Mesenchymal stem cell (in vitro differentiated cells and primary cell): ENCODE measurements around the gene ENO1.
"Not testable (repeated sequence)": the region's sequence is repeated elsewhere in the genome, so short reads cannot be mapped to it uniquely, and the experiment has no call there.

Experiments used
- DNase-seq: peaks from one replicate; pipeline ENCODE4 v3.0.0-alpha.2; 2013
- H2AFZ ChIP-seq: one replicate; pipeline ENCODE4 v1.6.1; 2013; ENCODE audit warnings: low read depth, mild to moderate bottlenecking, control low read depth, inconsistent platforms, low read length, moderate library complexity
- H2AK5ac ChIP-seq: 2 replicates; pipeline ENCODE4 v1.6.1; 2013; ENCODE audit warnings: low read length, moderate library complexity, mild to moderate bottlenecking, inconsistent platforms; ENCODE audit not compliant: severe bottlenecking
- H2BK120ac ChIP-seq: one replicate; pipeline ENCODE4 v1.6.1; 2013; ENCODE audit warnings: low read depth, mild to moderate bottlenecking, inconsistent platforms, low read length, moderate library complexity
- H2BK12ac ChIP-seq, 2 experiments: one replicate each; pipeline ENCODE4 v1.6.1; 2013; ENCODE audit warnings: inconsistent platforms in 2 of 2, low read length in 2 of 2, mild to moderate bottlenecking in 2 of 2, moderate library complexity in 2 of 2, control low read depth in 1 of 2
- H2BK15ac ChIP-seq: one replicate; pipeline ENCODE4 v1.6.1; 2013; ENCODE audit warnings: mild to moderate bottlenecking, low read depth, inconsistent platforms; ENCODE audit not compliant: poor library complexity, severe bottlenecking
- H2BK5ac ChIP-seq: 2 replicates; pipeline ENCODE4 v1.6.1; 2013; ENCODE audit warnings: low read depth, mild to moderate bottlenecking, low read length, control low read depth, inconsistent platforms; ENCODE audit not compliant: poor library complexity, severe bottlenecking
- H3K14ac ChIP-seq, 2 experiments: one replicate each; pipeline ENCODE4 v1.6.1; 2013; ENCODE audit warnings: inconsistent platforms in 2 of 2, low read length in 2 of 2, control low read depth in 1 of 2, mild to moderate bottlenecking in 1 of 2, moderate library complexity in 1 of 2
- H3K18ac ChIP-seq, 2 experiments: one replicate each; pipeline ENCODE4 v1.6.1; 2013; ENCODE audit warnings: inconsistent platforms in 2 of 2, low read length in 2 of 2, control low read depth in 1 of 2, low read depth in 1 of 2, mild to moderate bottlenecking in 1 of 2
- H3K23ac ChIP-seq, 2 experiments: one replicate each; pipeline ENCODE4 v1.6.1; 2013; ENCODE audit warnings: inconsistent platforms in 2 of 2, low read length in 2 of 2, mild to moderate bottlenecking in 2 of 2, moderate library complexity in 2 of 2, control low read depth in 1 of 2
- H3K27ac ChIP-seq: 2 replicates; pipeline ENCODE4 v1.5.1; 2013; ENCODE audit warnings: mild to moderate bottlenecking, moderate library complexity, low read length, control low read depth, inconsistent platforms; ENCODE audit not compliant: poor library complexity, severe bottlenecking
- H3K27me3 ChIP-seq, 2 experiments: 2 replicates each; pipeline versions ENCODE4 v1.6.1 to v1.7.0; 2013; ENCODE audit warnings: low read length in 2 of 2, mild to moderate bottlenecking in 2 of 2, moderate library complexity in 2 of 2, control low read depth in 1 of 2, inconsistent platforms in 1 of 2; ENCODE audit not compliant: control insufficient read depth in 1 of 2, insufficient read depth in 1 of 2
- H3K36me3 ChIP-seq, 2 experiments: 2 replicates each; pipeline versions ENCODE4 v1.6.1 to v1.7.0; 2013; ENCODE audit warnings: low read length in 2 of 2, control low read depth in 1 of 2, inconsistent platforms in 1 of 2, low read depth in 1 of 2, mild to moderate bottlenecking in 1 of 2; ENCODE audit not compliant: insufficient read depth in 2 of 2, control insufficient read depth in 1 of 2
- H3K4ac ChIP-seq, 2 experiments: one replicate each; pipeline ENCODE4 v1.6.1; 2013; ENCODE audit warnings: inconsistent platforms in 2 of 2, low read length in 2 of 2, mild to moderate bottlenecking in 2 of 2, moderate library complexity in 2 of 2, control low read depth in 1 of 2, low read depth in 1 of 2
- H3K4me1 ChIP-seq: 2 replicates; pipeline ENCODE4 v1.6.1; 2013; ENCODE audit warnings: low read depth, low read length, control low read depth; ENCODE audit not compliant: control insufficient read depth, insufficient read depth
- H3K4me2 ChIP-seq: 2 replicates; pipeline ENCODE4 v1.6.1; 2013; ENCODE audit warnings: low read length, mild to moderate bottlenecking, inconsistent platforms; ENCODE audit not compliant: poor library complexity, severe bottlenecking
- H3K4me3 ChIP-seq, 2 experiments: 2 replicates each; pipeline versions ENCODE4 v1.5.1 to v1.7.0; 2013; ENCODE audit warnings: low read length in 2 of 2, mild to moderate bottlenecking in 2 of 2, control low read depth in 1 of 2, low read depth in 1 of 2; ENCODE audit not compliant: insufficient read depth in 1 of 2
- H3K79me1 ChIP-seq: replicated peaks from 2 replicates; pipeline ENCODE4 v1.6.1; 2013; ENCODE audit warnings: mild to moderate bottlenecking, control low read depth, low read length, inconsistent platforms; ENCODE audit not compliant: poor library complexity, severe bottlenecking
- H3K9ac ChIP-seq: 2 replicates; pipeline ENCODE4 v1.7.0; 2013; ENCODE audit warnings: mild to moderate bottlenecking, low read length, moderate library complexity
- H3K9me3 ChIP-seq: 2 replicates; pipeline ENCODE4 v1.7.0; 2013; ENCODE audit warnings: mild to moderate bottlenecking, low read length; ENCODE audit not compliant: control insufficient read depth
- H4K8ac ChIP-seq: one replicate; pipeline ENCODE4 v1.6.1; 2013; ENCODE audit warnings: inconsistent platforms, mild to moderate bottlenecking, low read length, moderate library complexity
- H4K91ac ChIP-seq: one replicate; pipeline ENCODE4 v1.6.1; 2013; ENCODE audit warnings: mild to moderate bottlenecking, low read length, inconsistent platforms
- WGBS: methylation state at CpG from one replicate; pipeline ENCODE4 v1.1.7; 2013; ENCODE audit warnings: mixed read lengths; 5-methylcytosine and 5-hydroxymethylcytosine counted together

Gene ENO1

DNA sequence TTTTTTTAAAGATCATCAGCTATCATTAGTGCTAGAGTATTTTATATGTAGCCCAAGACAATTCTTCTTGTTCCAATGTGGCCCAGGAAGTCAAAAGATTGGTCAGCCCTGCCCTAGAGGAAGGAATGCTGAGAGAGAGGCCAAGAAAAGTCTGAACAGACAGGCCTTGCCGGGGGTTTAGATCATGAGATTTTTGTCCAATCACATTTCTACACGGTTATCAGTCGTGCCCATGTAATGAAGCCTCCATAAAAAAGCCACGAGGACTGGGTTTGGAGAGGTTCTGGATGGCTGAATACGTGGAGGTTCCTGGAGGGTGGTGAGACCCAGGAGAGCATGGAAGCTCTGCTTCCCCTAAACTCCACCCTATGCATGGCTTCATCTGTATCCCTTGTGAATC is 24.3 kb upstream of the ENO1 start:
- H3K4ac ChIP-seq, result no peak overlapping the region
- no peak overlapping the region for H3K9ac ChIP-seq
- H3K9me3 ChIP-seq, result peaks cover 4% of the 10 kb centered on the region
- DNase-seq, result no peak
- H3K14ac ChIP-seq, result no peak overlapping the region
- H3K23ac ChIP-seq, result no peak overlapping the region
- H2BK5ac ChIP-seq, result no peak overlapping the region
- peak overlapping the region in 1 of 2 experiments; percentile 49 for H2BK12ac ChIP-seq
- H3K18ac ChIP-seq, result no peak overlapping the region
- H2BK15ac ChIP-seq, result peak overlapping the region; percentile 41
- H2BK120ac ChIP-seq, result no peak overlapping the region
- H2AFZ ChIP-seq, result no peak overlapping the region
- H3K4me1 ChIP-seq, result peaks cover 18% of the 10 kb centered on the region
- peak overlapping the region; percentile 82 for H3K27ac ChIP-seq
- H2AK5ac ChIP-seq, result peak overlapping the region; percentile 99
- WGBS, result 96% methylated on average over 3 of the region's 5 CpGs
- no peaks in the 10 kb centered on the region for H3K27me3 ChIP-seq
- H4K8ac ChIP-seq, result no peak overlapping the region
- H3K36me3 ChIP-seq, result no peaks in the 10 kb centered on the region
- no peak overlapping the region for H4K91ac ChIP-seq
- no peak overlapping the region for H3K4me2 ChIP-seq
- H3K4me3 ChIP-seq, result no peak overlapping the region
- no peaks in the 10 kb centered on the region for H3K79me1 ChIP-seq

DNA sequence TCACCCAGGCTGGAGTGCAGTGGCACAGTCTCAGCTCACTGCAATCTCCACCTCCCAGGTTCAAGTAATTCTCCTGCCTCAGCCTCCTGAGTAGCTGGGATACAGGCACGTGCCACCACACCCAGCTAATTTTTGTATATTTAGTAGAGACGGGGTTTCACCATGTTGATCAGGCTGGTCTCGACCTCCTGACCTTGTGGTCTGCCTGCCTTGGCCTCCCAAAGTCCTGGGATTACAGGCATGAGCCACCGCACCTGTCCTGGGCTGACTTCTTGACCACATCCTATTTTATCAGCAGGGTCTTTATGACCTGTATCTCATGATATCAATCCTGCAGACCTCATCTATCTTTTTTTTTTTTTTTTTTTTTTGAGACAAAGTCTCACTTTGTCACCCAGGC is 22.2 kb upstream of the ENO1 start:
- H3K18ac ChIP-seq, H2BK15ac ChIP-seq: not testable (repeated sequence)
- 74% methylated on average over 4 of the region's 4 CpGs for WGBS

GRCh38 chr1:8899046-8899445 is 20.6 kb upstream of the ENO1 start:
- Histone ChIP-seq H3K79me1 (no peaks in the 10 kb centered on the region), H3K27me3 (no peaks in the 10 kb centered on the region), H3K9ac (no peak overlapping the region), H2BK15ac (no peak overlapping the region), H3K4me3 (no peak overlapping the region), H3K4me1 (peaks cover 11% of the 10 kb centered on the region), H2BK12ac (no peak overlapping the region), H2AK5ac (peak overlapping the region; percentile 69), H3K14ac (no peak overlapping the region), H2BK120ac (no peak overlapping the region), H3K4me2 (no peak overlapping the region), H3K4ac (no peak overlapping the region), H3K23ac (no peak overlapping the region), H2AFZ (no peak overlapping the region), H4K8ac (no peak overlapping the region), H3K36me3 (no peaks in the 10 kb centered on the region), H3K9me3 (peaks cover 4% of the 10 kb centered on the region), H2BK5ac (no peak overlapping the region), H3K27ac (no peak overlapping the region), H3K18ac (no peak overlapping the region), H4K91ac (no peak overlapping the region)
- WGBS, result 100% methylated on average over 6 of the region's 7 CpGs
- DNase-seq, result no peak

More for the DNA sequence above, 22.2 kb upstream of the ENO1 start:
- not testable (repeated sequence) for H2BK5ac ChIP-seq, H3K79me1 ChIP-seq, H3K27me3 ChIP-seq, H3K9ac ChIP-seq, H3K23ac ChIP-seq, H3K4ac ChIP-seq, H3K36me3 ChIP-seq, H3K9me3 ChIP-seq, H2AK5ac ChIP-seq, H3K4me3 ChIP-seq, H3K14ac ChIP-seq, H2BK120ac ChIP-seq, DNase-seq, H4K91ac ChIP-seq, H3K4me2 ChIP-seq, H4K8ac ChIP-seq, H2BK12ac ChIP-seq, H2AFZ ChIP-seq, H3K27ac ChIP-seq
- H3K4me1 ChIP-seq, result peaks cover 17% of the 10 kb centered on the region

DNA sequence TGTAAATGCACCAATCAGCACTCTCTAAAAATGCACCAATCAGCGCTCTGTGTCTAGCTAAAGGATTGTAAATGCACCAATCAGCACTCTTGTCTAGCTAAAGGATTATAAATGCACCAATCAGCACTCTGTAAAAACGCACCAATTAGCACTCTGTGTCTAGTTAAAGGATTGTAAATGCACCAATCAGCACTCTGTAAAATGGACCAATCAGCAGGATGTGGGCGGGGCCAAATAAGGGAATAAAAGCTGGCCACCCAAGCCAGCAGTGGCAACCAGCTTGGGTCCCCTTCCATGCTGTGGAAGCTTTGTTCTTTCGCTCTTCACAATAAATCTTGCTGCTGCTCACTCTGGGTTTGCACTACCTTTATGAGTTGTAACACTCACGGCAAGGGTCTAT is 19.9 kb upstream of the ENO1 start:
- not testable (repeated sequence) for H2AFZ ChIP-seq, H3K27ac ChIP-seq, H3K18ac ChIP-seq, H3K27me3 ChIP-seq, H2BK120ac ChIP-seq, H3K14ac ChIP-seq, H2BK15ac ChIP-seq, H3K4ac ChIP-seq, H4K8ac ChIP-seq, H3K9me3 ChIP-seq, H4K91ac ChIP-seq, H3K4me3 ChIP-seq, H3K23ac ChIP-seq, H3K79me1 ChIP-seq, H3K9ac ChIP-seq, DNase-seq, H3K36me3 ChIP-seq, H2BK5ac ChIP-seq, H2BK12ac ChIP-seq, H3K4me2 ChIP-seq, H3K4me1 ChIP-seq, H2AK5ac ChIP-seq
- WGBS, result 96% methylated on average over 5 of the region's 5 CpGs
